Smooth muscle cell of the brain vasculature (primary cell): ENCODE measurements around the gene SLC35F3.
"Not testable (repeated sequence)": the region's sequence is repeated elsewhere in the genome, so short reads cannot be mapped to it uniquely, and the experiment has no call there.

Source experiments
- DNase-seq: peaks from one replicate; pipeline ENCODE4 v3.0.0-alpha.2; 2012; ENCODE audit warnings: low read depth, low spot score

The SLC35F3 gene

GRCh38 chr1:233904633-233905415, at the start of gene SLC35F3:
SLC35F3 (plus strand) TSS chr1:233904676.
- no peak for DNase-seq

GRCh38 chr1:233859446-233859845, 45.0 kb upstream of the SLC35F3 start:
- no peak for DNase-seq

GRCh38 chr1:233863901-233864545, 40.5 kb upstream of the SLC35F3 start:
- DNase-seq, result no peak

- no peak for DNase-seq
These were observed 39.9 kb upstream of the SLC35F3 start for GRCh38 chr1:233864578-233864977.

GRCh38 chr1:233865216-233865615, 39.3 kb upstream of the SLC35F3 start:
- DNase-seq, result no peak

GRCh38 chr1:233865902-233866301, 38.6 kb upstream of the SLC35F3 start:
- no peak for DNase-seq

- DNase-seq, result no peak
These were observed 37.4 kb upstream of the SLC35F3 start for GRCh38 chr1:233867028-233867427.

GRCh38 chr1:233868461-233868860, 36.0 kb upstream of the SLC35F3 start:
- DNase-seq, result no peak

GRCh38 chr1:233869680-233870079, 34.8 kb upstream of the SLC35F3 start:
- no peak for DNase-seq

- DNase-seq, result no peak
These were observed 30.8 kb upstream of the SLC35F3 start for GRCh38 chr1:233873666-233874065.

GRCh38 chr1:233879841-233880240, 24.6 kb upstream of the SLC35F3 start:
- DNase-seq, result no peak

GRCh38 chr1:233883671-233884070, 20.8 kb upstream of the SLC35F3 start:
- no peak for DNase-seq

- no peak for DNase-seq
These were observed 19.9 kb upstream of the SLC35F3 start for GRCh38 chr1:233884461-233885151.

GRCh38 chr1:233885196-233885920, 19.1 kb upstream of the SLC35F3 start:
- DNase-seq, result no peak

GRCh38 chr1:233891151-233891550, 13.3 kb upstream of the SLC35F3 start:
- not testable (repeated sequence) for DNase-seq

GRCh38 chr1:233897325-233898162, 6.9 kb upstream of the SLC35F3 start:
- DNase-seq, result no peak

GRCh38 chr1:233901495-233901894, 3.0 kb upstream of the SLC35F3 start:
- DNase-seq, result no peak

GRCh38 chr1:233905416-233906051, 1.1 kb downstream of the SLC35F3 start:
- no peak for DNase-seq

- no peak for DNase-seq
These were observed 2.7 kb downstream of the SLC35F3 start for GRCh38 chr1:233907151-233907550.

GRCh38 chr1:233908092-233908491, 3.6 kb downstream of the SLC35F3 start:
- no peak for DNase-seq

GRCh38 chr1:233909195-233909594, 4.7 kb downstream of the SLC35F3 start:
- DNase-seq, result no peak
